Liver (tissue), 9 donors: ENCODE measurements around the gene ATP2A1. TPM values are rescaled to one million over a fixed set of nuclear protein-coding genes. Genes with fewer than 3 reads are reported as not detected.

ENCODE experiments used
- DNase-seq: peaks from one replicate; pipeline ENCODE4 v3.0.0-alpha.2; 2017; ENCODE audit warnings: low spot score
- H3K27ac ChIP-seq, 2 donors: one replicate each; pipeline ENCODE4 v1.7.0; 2013; ENCODE audit warnings: inconsistent platforms in 2 of 2, low read length in 2 of 2, control low read depth in 1 of 2, low read depth in 1 of 2, mild to moderate bottlenecking in 1 of 2
- H3K27me3 ChIP-seq, 4 donors: one replicate each; pipeline versions ENCODE4 v1.6.1 to v1.7.0; 2013; ENCODE audit warnings: low read length in 3 of 4, inconsistent platforms in 1 of 4, mild to moderate bottlenecking in 1 of 4, moderate library complexity in 1 of 4; ENCODE audit not compliant: control insufficient read depth in 4 of 4, insufficient read depth in 4 of 4
- H3K36me3 ChIP-seq, 4 donors: one replicate each; pipeline versions ENCODE4 v1.6.1 to v1.7.0; 2013; ENCODE audit warnings: low read length in 3 of 4, mild to moderate bottlenecking in 3 of 4, low read depth in 1 of 4, moderate library complexity in 1 of 4; ENCODE audit not compliant: control insufficient read depth in 4 of 4, insufficient read depth in 3 of 4
- H3K4me1 ChIP-seq, 4 donors: one replicate each; pipeline versions ENCODE4 v1.6.1 to v1.7.0; 2013; ENCODE audit warnings: low read length in 3 of 4, mild to moderate bottlenecking in 3 of 4, moderate library complexity in 1 of 4; ENCODE audit not compliant: control insufficient read depth in 4 of 4, insufficient read depth in 4 of 4
- H3K4me3 ChIP-seq, 3 donors: one replicate each; pipeline versions ENCODE4 v1.6.1 to v1.7.0; 2013; ENCODE audit warnings: low read length in 3 of 3, control low read depth in 1 of 3, low read depth in 1 of 3, mild to moderate bottlenecking in 1 of 3
- H3K9ac ChIP-seq, 2 donors: one replicate each; pipeline ENCODE4 v1.7.0; 2013; ENCODE audit warnings: low read length in 2 of 2, mild to moderate bottlenecking in 2 of 2, moderate library complexity in 2 of 2, control low read depth in 1 of 2, low read depth in 1 of 2
- H3K9me3 ChIP-seq, 4 donors: one replicate each; pipeline versions ENCODE4 v1.6.1 to v1.7.0; 2013; ENCODE audit warnings: low read length in 3 of 4; ENCODE audit not compliant: control insufficient read depth in 4 of 4
- ATF3 ChIP-seq: IDR thresholded peaks from 2 replicates; pipeline ENCODE4 v1.6.1; 2016; ENCODE audit warnings: antibody characterized with exemption
- CTCF ChIP-seq: fragments of 150-350 bp; IDR thresholded peaks from 2 replicates; pipeline ENCODE4 v1.5.1; 2017; ENCODE audit warnings: improper control_type of control experiment, low read depth, low read length; ENCODE audit not compliant: missing input control
- EGR1 ChIP-seq, 2 donors: IDR thresholded peaks; 2 replicates each; pipeline ENCODE4 v1.6.1; 2016 to 2018; ENCODE audit warnings: antibody characterized with exemption in 2 of 2, low read depth in 2 of 2
- FOXA1 ChIP-seq: IDR thresholded peaks from 2 replicates; pipeline ENCODE4 v1.6.1; 2016; ENCODE audit warnings: antibody characterized with exemption
- GABPA ChIP-seq, 2 donors: IDR thresholded peaks in 1 of 2; conservative IDR thresholded peaks in 1 of 2; 2 replicates each; pipeline ENCODE4 v1.6.1; 2016; ENCODE audit warnings: antibody characterized with exemption in 2 of 2, mild to moderate bottlenecking in 1 of 2, moderate library complexity in 1 of 2
- HNF4A ChIP-seq, 2 donors: conservative IDR thresholded peaks; 2 replicates each; pipeline ENCODE4 v1.6.1; 2016; ENCODE audit warnings: antibody characterized with exemption in 2 of 2, mild to moderate bottlenecking in 2 of 2
- HNF4G ChIP-seq: IDR thresholded peaks from 2 replicates; pipeline ENCODE4 v1.6.1; 2016; ENCODE audit warnings: antibody characterized with exemption
- JUND ChIP-seq, 2 donors: IDR thresholded peaks; 2 replicates each; pipeline ENCODE4 v1.6.1; 2016; ENCODE audit warnings: antibody characterized with exemption in 2 of 2
- MAX ChIP-seq: IDR thresholded peaks from 2 replicates; pipeline ENCODE4 v1.6.1; 2016; ENCODE audit warnings: antibody characterized with exemption
- NR2F2 ChIP-seq: IDR thresholded peaks from 2 replicates; pipeline ENCODE4 v1.6.1; 2016; ENCODE audit warnings: antibody characterized with exemption
- RAD21 ChIP-seq, 2 donors: IDR thresholded peaks; 2 replicates each; pipeline ENCODE4 v1.6.1; 2016; ENCODE audit warnings: antibody characterized with exemption in 2 of 2, mild to moderate bottlenecking in 2 of 2
- REST ChIP-seq: IDR thresholded peaks from 2 replicates; pipeline ENCODE4 v1.6.1; 2016; ENCODE audit warnings: antibody characterized with exemption, mild to moderate bottlenecking
- RXRA ChIP-seq, 2 donors: IDR thresholded peaks; 2 replicates each; pipeline ENCODE4 v1.6.1; 2017 to 2018; ENCODE audit warnings: antibody characterized with exemption in 2 of 2, mild to moderate bottlenecking in 1 of 2
- SP1 ChIP-seq: IDR thresholded peaks from 2 replicates; pipeline ENCODE4 v1.6.1; 2018; ENCODE audit warnings: antibody characterized with exemption, mild to moderate bottlenecking
- TAF1 ChIP-seq: conservative IDR thresholded peaks from 2 replicates; pipeline ENCODE4 v1.6.1; 2016; ENCODE audit warnings: antibody characterized with exemption, mild to moderate bottlenecking
- YY1 ChIP-seq: IDR thresholded peaks from 2 replicates; pipeline ENCODE4 v1.6.1; 2016; ENCODE audit warnings: antibody characterized with exemption, mild to moderate bottlenecking
- ZBTB33 ChIP-seq: IDR thresholded peaks from 2 replicates; pipeline ENCODE4 v1.6.1; 2016; ENCODE audit warnings: antibody characterized with exemption
- WGBS: extraction: QIAGEN DNeasy Blood & Tissue Kit; methylation state at CpG from one replicate; pipeline ENCODE4 v1.1.7; 2013; 5-methylcytosine and 5-hydroxymethylcytosine counted together
- polyA plus RNA-seq, 2 donors: library from polyadenylated mRNA; stranded (reverse) in 1 of 2; unstranded in 1 of 2; fragments of 200-250 nt in 1 of 2; fragments of >200 nt in 1 of 2; fragmentation: Nextera tagmentation in 1 of 2; extraction: Ambion mirVana in 1 of 2; gene quantifications; one replicate each; pipeline versions ENCODE4 v1.2.1 to v1.2.3, GENCODE V29; 2013 to 2015
- total RNA-seq, 2 donors: library from RNA; depleted of rRNA; stranded (reverse); fragments of >200 nt; gene quantifications; one replicate each; pipeline ENCODE4 v1.2.3, GENCODE V29; 2014
- donor health status: healthy.
- donor health status: healthy.
- donor health status: healthy.
- donor health status: healthy.
- donor health status: healthy.

ATP2A1 gene
- total and polyA plus RNA-seq, 4 donors = 0.07 to 0.23 (median 0.13) TPM

GRCh38 chr16:28915181-28915580, 36.9 kb downstream of the ATP2A1 start:
- Histone ChIP-seq H3K9me3 (no peaks in the 10 kb centered on the region), H3K27me3 (no peaks in the 10 kb centered on the region), H3K36me3 (peaks cover 4 to 27% (median 8%) of the 10 kb centered on the region in 4 donors), H3K27ac (no peak overlapping the region), H3K4me3 (no peak overlapping the region), H3K9ac (no peak overlapping the region), H3K4me1 (no peaks in the 10 kb centered on the region)
- TF ChIP-seq SP1 = no peak
- TF ChIP-seq JUND (IDR thresholded peaks at IDR 0.05) = no peak
- no peak for TF ChIP-seq HNF4G
- no peak for TF ChIP-seq MAX
- no peak for TF ChIP-seq RXRA (IDR thresholded peaks at IDR 0.05)
- TF ChIP-seq YY1 = no peak
- TF ChIP-seq RAD21 (IDR thresholded peaks at IDR 0.05) = no peak
- no peak for TF ChIP-seq TAF1
- TF ChIP-seq ATF3 = no peak
- TF ChIP-seq HNF4A (conservative IDR thresholded peaks at IDR 0.05) = no peak
- no peak for TF ChIP-seq FOXA1
- no peak for TF ChIP-seq REST
- no peak for TF ChIP-seq EGR1 (IDR thresholded peaks at IDR 0.05; ENCODE audit: low read depth in 2 of 2)
- no peak for DNase-seq

- WGBS = 95% methylated on average over 7 of the region's 7 CpGs
Observed at GRCh38 chr16:28917095-28917494, 38.8 kb downstream of the ATP2A1 start.

More at GRCh38 chr16:28917095-28917494, 38.8 kb downstream of the ATP2A1 start:
- DNase-seq = no peak
- TF ChIP-seq HNF4A (conservative IDR thresholded peaks at IDR 0.05) (no peak), RAD21 (IDR thresholded peaks at IDR 0.05) (no peak), TAF1 (no peak), ATF3 (no peak), JUND (IDR thresholded peaks at IDR 0.05) (no peak), FOXA1 (no peak), RXRA (IDR thresholded peaks at IDR 0.05) (no peak), HNF4G (no peak), GABPA (IDR thresholded peaks at IDR 0.05 in 1 of 2, conservative IDR thresholded peaks at IDR 0.05 in 1 of 2) (no peak), NR2F2 (no peak), EGR1 (IDR thresholded peaks at IDR 0.05; ENCODE audit: low read depth in 2 of 2) (no peak), REST (no peak), ZBTB33 (no peak), CTCF (no peak), MAX (no peak), SP1 (no peak)
- no peaks in the 10 kb centered on the region for H3K9me3 ChIP-seq
- H3K9ac ChIP-seq = no peak overlapping the region
- H3K4me1 ChIP-seq = no peaks in the 10 kb centered on the region
- H3K27me3 ChIP-seq = no peaks in the 10 kb centered on the region
- H3K36me3 ChIP-seq = peaks cover 4 to 21% (median 7%) of the 10 kb centered on the region in 4 donors
- no peak overlapping the region for H3K4me3 ChIP-seq
- H3K27ac ChIP-seq = no peak overlapping the region
